GM21423 (cell line): Measurements from ENCODE around the gene EIF3D.
"Not testable (repeated sequence)": the region's sequence is repeated elsewhere in the genome, so short reads cannot be mapped to it uniquely, and the experiment has no call there.

ENCODE experiments used
- ATAC-seq: cut with Tn5 transposase; IDR thresholded peaks from one replicate; pipeline ENCODE4 v1.9.1; 2021; ENCODE audit warnings: mild to moderate bottlenecking, moderate library complexity; ENCODE audit not compliant: unreplicated experiment

EIF3D gene

DNA sequence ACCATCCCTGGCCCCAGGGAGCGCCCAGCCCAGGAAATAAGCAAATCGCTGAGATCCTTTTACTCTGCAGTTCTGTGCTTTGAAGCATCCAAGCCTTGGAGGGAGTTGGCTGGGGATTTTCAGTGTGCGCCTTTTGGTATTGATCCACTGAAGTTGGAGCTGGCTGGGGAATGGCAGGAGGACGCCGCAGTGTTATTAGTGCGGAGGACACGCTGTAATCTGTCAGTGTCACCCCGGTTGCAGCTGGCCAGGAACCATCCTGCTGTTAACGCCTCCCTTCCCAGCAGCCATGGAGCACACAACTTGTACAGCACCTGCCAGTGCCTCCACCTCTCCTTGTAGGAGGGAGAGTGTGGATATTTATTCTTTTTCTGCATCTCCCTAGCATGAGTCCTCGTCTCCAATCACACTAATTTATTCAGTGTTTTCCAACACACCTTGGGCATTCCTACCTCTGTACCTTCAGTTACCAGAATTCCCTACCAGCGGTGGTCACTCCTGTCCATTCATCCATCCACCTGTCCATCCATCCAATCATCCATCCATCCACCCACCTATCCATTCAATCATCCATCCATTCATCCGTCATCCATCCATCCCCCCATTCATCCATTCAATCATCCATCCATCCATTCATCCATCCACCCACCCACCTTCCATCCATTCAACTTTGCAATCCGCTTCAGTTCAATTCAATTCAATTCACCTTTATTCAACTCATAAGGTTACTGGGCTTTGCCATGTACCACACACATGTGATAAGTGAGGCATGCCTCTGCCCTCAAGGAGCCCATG is 21.9 kb upstream of the EIF3D start:
- no peak for ATAC-seq

DNA sequence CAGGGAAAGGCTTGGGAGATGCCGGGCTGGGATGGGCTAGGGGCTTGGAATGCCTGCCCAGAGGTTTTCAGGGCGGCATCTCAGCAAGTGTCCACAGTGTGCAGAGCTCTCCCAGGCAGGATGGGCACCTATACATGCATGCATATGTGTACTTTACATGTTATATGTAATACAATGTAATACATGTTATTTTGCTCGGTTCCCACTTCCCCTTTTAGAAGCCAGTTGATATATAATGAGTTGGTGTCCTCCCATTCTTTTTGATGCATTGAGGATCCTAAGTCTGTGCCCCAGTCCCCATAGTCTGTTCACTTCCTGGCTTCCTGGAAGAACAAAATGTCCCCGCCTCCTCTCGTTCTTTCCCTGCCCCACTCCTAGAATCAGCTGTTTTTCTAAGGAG is 20.1 kb upstream of the EIF3D start:
- no peak for ATAC-seq

DNA sequence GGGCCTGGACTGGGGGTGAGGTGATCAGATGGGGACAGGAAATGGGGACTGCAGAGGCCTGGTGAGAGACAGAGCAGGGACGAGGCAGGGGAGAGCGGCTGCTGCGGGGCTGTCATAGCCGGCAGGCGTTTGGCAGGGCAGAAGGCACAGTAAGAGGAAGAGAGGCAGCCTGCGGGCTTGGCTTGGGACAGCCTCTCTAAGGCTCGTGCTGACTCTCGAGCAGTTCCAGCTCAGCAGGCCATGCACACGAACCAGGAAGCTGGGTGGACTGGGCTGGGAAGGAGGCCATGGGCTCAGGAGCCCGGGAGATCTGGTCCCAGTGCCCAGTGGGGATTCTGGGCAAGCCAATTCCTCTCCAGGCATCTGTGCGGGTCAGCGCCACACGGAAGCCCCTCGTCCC is 19.6 kb upstream of the EIF3D start:
- ATAC-seq: no peak

DNA sequence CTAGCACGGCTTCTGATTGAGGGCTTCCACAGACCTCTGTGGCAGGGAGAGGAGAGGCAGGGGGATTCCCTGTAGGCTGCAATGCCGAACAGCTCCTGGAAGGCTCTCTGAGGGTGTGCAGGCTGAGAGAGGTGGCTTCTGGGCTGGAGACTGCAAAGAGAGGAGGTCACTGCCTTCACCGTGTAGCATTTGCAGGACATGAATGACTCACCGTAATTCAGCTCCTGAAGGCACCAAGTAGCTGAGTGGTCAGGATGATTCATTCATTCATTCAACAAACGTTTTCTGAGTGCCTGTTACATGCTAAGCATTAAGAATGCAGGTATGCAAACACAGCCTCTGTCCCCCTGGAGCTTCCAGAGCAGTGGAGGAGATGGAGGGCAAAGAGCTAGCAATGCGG is 18.0 kb upstream of the EIF3D start:
- no peak for ATAC-seq

DNA sequence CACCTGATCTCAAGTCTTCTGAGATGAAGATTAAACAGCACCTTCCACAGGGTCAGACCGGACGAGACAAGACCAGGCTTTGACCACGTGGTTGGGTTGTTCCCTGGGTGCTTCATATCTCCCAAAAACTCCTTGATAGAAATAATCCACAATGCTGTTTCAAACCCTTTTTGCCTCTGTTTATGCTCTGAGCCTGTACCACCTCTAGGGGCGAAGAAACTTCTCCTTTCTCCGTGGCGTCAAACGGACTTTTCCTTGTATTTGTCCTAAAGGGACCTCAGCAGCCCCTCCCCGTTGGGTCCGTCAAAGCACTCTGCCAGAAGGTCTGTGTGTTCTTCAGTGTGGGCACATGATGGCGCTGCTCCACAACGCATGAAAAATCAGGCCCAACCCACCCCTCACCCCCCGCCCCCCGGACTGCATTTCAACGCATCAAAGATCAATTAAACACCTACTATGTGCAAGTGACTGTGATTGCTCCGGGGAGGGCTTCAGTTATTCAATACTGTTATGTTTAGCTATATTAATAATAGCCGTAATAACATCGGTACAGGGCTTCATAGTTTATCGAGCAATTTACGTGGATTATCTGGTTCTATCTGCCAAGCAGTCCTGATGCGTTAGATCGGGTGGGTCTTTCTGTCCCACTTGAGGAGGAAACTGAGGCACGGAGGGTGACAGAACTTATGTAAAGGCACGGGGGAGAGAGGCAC is 17.3 kb upstream of the EIF3D start:
- ATAC-seq: no peak

DNA sequence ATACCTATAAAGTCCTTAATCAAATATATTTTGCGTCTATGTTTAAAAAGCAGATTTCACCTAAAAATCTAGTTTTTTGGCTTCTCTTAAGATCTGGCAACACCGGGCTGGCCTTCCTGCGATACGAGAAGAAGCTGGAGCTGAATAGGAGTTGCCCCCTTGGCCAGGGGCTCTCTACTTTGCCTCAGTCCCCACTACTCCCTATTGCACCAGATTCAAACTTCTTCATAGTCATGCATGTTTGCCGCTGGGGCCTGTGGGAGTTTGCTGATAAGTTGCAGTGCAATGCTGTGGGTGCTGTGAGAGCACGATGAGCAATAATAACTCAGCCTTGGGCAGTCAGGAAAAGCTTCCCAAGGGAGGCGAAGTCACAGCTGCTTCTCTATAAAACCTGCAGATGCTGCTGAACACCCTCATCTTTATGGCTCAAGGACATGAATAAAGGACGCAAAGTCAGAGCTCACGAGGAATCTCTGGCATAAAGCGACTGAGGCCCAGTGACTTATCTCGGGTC is 15.2 kb upstream of the EIF3D start:
- no peak for ATAC-seq

DNA sequence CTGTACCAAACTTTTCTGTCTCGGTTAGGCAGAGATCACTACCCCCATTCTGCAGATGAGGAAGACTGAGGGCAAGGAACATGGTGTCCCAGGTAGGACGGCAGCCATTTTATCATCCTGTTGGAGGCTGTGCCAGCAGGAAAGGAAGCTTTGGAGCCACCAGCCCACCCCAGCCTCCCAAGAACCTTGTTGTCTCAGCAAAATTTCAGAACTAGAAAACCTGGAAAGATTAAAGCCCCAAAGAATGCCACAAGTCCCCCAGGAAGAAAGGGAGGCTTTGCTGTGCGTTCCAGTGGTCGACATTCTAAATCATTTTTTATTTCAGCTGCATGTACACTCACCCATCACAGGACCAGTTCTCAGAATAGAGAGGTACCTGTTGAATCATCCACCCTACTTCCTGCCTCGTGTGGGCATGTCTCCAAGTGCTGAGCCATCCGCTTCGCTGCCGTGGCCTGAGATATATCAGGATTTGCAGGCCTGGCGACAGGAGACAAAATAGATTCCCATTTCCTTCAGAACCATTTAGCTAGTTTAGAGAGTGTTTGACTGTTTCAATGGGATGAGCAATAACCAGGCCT is 13.0 kb upstream of the EIF3D start:
- ATAC-seq: no peak

DNA sequence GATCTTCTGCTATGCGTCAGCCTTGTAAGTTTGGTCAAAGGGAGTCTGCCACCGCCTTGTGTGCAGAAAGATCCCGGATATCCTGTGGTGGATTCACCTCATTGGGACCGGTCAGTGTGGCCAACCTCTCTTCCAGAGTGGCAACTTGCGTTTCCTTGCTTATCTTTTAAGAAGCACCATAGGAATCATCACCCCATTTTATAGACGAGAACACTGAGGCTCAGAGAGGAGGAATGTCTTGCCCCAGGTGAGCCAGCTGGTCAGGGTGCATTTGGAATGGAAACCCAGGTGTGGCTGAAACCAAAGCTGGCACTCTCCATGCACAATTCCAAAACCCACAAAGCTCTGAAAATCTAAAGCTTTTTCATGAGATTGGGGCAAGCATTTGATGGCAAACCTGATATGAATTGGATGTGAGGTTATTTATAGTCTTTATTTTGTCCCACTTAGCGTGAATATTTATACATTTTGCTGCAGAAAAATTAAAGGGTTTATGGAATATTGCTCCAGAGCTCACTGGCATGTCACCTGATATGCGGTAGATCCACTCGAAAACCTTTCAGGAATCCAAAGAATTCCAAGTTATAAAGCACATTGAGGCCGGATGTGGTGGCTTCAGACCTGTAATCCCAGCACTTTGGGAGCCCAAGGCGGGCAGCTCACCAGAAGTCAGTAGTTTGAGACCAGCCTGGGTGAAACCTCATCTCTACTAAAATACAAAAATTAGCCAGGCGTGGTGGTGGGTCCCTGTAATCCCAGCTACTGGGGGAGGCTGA is 12.1 kb upstream of the EIF3D start:
- no peak for ATAC-seq

DNA sequence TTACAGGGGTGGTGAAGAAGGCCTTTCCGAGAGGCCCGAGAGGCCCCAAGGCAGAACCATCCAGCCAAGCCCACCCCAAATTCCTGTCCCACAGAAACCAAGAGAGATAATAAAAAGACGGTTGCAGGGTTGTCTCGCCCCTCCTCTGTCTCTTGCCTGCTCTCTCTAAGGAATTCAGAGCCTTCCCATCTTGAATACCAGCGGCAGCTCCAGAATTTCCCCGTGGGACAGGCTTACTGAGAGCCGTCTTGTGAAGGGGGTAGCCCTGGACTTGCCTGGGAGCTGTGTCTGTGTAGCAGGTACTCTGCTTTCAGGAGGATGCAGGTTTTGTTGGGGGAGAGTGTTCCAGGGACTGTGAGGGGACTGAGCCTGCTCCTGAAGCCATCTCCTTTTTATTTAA is 9.6 kb upstream of the EIF3D start:
- ATAC-seq: no peak

DNA sequence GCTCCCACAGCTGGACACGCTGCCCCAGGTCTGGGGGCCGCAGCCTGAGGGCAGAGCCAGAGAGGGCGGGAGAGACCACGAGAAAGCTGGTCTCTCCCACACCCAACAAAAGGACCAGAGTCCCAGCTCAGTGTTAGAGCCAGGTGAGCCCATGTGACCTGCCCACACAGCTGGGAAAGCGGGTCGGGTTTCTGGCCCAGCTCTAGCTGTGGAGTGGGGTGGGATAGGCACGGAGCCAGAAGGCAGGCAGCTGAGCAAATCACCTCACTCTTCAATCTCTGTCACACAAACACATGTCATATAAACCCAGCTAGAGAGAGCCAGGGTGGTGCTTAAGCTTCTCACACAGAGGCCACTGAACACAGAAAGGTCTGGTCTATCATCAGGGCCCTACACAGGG is 7.8 kb upstream of the EIF3D start:
- no peak for ATAC-seq

DNA sequence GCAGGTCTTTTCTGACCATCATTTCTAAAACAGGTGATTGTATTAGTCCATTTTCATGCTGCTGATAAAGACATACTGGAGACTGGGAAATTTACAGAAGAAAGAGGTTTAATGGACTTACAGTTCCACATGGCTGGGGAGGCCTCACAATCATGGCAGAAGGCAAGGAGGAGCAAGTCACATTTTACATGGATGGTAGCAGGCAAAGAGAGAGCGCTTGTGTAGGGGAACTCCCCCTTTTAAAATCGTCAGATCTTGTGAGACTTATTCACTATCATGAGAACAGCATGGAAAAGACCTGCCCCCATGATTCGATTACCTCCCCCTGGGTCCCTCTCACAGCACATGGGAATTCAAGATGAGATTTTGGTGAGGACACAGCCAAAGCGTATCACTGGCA is 4.4 kb upstream of the EIF3D start:
- not testable (repeated sequence) for ATAC-seq

DNA sequence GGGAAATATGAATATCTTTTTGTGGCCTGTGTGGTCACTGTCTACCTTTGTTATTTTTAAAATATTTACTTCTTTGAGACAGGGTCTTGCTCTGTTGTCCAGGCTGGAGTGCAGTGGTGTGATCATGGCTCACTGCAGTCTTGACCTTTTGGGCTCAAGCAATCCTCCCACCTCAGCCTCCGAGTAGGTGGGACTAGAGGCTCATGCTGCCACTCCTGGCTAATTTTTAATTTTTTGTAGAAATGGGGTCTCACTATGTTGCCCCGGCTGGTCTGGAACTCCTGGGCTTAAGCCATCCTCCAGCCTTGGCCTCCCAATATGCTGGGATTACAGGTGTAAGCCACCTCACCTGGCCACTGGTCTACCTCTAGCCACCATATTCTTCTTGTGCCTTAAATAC is 3.5 kb upstream of the EIF3D start:
- no peak for ATAC-seq

DNA sequence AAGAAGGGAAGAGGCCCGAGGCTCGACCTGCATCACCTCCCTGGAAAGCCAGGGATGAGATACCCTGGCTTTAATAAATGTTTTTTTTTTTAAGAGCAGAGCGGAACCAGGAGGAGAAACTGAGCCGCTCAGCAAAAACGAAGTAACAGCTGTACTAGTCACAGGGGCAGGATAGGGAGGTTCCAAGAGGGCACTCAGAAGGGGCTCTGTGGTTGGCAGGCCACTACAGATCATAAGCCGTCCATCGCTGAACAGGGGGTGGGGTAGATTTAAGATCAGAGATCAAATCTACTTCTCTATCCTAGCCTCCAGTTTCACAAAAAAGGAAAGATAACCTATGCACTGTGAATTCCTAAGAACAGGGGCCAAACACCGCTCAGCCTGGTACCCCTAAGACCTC is 625 bp downstream of the EIF3D start:
- ATAC-seq: no peak

DNA sequence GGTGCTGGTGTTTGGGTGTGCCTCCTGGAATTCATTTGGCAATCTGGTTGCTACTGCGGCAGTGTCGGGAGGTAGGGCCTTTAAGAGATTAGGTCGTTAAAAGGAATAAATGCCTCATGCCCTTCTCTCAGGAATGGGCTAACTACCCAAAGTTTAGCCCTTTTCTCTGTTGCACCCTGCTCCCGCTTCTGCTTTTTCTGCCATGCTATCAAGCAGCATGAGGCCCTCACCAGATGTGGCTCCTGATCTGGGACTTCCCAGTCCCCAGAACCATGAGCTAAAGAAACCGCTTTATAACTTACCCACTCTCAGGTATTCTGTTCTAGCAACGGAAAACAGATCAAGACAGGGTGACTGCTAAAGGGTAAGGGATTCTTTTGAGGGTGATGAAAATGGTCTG is 6.3 kb downstream of the EIF3D start:
- no peak for ATAC-seq

DNA sequence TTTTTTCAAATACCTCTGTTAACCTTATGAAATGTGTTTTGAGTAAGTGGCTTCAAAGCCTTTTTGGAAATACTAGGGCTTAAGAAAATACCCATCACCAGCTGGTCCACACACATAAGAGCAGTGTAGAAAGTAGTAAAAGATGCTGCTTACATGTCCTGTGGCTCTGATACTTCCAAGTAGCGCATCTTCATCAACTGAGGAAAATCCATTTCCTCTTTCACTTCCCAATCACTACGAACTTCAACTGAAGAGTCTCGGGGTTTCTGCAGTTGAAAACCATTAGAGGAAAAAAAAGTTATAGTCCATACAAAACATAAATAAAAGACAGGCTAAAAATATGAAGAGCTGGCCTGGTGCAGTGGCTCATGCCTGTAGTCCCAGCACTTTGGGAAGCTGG is 8.5 kb downstream of the EIF3D start:
- ATAC-seq: no peak

DNA sequence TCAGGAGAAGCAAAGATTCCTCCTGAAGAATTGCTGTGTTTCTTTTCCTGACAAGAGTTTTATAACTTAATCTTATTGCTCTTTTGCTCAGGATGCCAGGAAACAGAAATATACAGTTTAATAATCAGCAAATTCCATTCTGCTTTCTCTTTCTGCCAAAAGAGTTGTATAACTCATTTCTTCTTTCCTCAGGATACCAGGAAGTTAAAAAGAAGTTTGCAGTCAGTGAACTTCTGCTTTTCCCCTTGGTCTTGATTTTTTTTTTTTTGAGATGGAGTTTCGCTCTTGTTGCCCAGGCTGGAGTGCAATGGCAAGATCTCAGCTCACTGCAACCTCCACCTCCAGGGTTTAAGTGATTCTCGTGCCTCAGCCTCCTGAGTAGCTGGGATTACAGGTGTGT is 9.1 kb downstream of the EIF3D start:
- ATAC-seq: not testable (repeated sequence)

DNA sequence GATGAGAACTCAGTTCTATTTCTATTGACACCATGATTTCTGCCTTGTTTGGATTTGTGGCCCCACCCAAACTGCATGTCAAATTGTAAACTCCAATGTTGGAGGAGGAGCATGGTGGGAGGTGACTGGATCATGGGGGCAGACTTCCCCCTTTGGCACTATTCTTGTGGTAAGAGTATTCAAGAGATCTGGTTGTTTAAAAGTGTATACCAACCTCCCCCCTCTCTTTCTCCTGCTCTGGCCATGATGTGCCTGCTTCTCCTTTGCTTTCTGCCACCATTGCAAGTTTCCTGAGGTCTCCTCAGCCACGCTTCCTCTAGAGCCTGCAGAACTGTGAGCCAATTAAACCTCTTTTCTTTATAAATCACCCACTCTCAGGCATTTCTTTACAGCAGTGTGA is 14.2 kb downstream of the EIF3D start:
- no peak for ATAC-seq

DNA sequence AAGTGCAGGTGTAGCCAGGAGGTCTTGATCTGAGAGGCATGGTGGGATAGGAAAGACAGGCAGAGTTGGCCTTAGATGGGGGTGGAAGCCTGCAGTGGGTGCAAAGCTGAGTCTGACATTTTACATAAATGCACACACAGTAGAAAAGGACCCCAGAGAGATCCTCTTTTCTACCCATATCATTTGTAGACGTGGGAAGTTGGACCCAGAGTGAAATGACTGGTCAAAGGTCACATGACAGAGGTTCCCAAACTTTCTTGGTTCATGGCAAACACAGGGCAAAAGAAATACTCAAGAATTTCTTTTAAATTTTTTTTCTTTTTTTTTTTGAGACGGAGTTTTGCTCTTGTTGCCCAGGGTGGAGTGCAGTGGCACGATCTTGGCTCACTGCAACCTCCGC is 16.0 kb downstream of the EIF3D start:
- no peak for ATAC-seq

DNA sequence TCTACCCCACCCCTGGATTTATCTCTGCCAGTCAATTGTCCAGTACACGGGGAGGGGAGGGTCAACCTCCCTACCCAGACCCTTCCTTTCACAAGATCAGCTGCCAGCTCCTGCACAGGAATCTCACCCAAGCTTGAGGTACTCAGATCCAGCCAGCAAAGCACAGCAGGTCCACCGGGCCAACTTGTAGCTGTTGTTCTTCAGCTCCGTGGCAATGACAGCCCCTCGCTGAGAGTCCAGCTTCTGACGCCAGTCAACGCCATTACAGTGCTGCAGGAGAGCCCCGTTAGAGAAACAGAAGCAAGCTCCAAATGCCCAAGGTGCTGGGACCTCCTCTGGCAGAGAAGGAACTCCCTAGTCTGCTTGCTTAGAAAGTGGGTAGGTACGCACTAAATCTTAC is 16.6 kb downstream of the EIF3D start:
- no peak for ATAC-seq

DNA sequence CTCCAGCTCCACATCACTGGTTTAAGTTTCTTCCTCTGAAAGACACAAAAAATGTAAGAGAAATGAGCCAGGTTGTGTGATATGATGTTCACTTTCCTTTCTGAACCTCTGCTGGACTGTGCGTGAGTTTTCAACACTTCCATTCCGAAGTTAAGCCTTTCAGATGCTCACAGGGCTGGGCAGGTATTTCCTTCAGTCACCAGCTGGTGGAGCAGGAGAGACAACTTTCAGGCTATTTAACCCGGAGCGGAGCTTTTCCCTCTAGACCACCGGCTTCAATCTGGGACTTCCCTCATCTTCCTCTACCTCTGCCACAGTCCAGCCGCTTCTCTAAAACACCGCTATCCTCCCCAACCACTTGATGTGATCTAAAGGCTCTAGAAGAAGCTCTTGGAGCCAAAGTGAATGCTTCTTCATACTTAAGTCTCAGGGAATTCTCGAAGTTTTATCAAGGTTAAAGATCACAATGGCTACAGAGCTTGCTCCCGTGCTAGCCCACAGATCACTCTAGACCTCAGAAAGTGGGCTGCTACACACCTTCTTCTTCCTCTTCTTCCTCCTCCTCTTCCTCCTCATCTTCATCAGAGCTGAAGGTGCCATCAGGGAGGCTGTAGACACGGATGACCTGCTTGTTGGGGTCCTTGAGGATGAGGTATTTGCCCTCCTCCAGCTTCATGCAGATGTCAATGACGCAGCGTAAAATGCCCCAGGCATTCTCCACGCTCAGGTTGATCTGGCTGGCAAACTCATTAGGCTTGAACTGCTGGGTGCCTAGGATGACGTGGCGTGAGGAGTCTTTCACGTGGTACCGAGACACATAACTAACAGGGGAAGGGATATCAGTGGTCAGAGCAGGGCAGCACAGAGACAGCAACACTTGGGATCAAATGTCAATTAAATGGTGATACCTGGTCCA is 17.7 kb downstream of the EIF3D start:
- no peak for ATAC-seq
